Middle frontal gyrus (tissue), 1 donor: ENCODE data around the gene CACNG8.
"Not testable (repeated sequence)": the region's sequence is repeated elsewhere in the genome, so short reads cannot be mapped to it uniquely, and the experiment has no call there.

Experiments used
- DNase-seq: peaks from one replicate; pipeline ENCODE4 v3.0.0-alpha.2; 2015; ENCODE audit warnings: low spot score; ENCODE audit errors: extremely low spot score

Gene CACNG8

GRCh38 chr19:54030895-54031586 is 68.3 kb downstream of the CACNG8 start:
- DNase-seq: no peak

DNA sequence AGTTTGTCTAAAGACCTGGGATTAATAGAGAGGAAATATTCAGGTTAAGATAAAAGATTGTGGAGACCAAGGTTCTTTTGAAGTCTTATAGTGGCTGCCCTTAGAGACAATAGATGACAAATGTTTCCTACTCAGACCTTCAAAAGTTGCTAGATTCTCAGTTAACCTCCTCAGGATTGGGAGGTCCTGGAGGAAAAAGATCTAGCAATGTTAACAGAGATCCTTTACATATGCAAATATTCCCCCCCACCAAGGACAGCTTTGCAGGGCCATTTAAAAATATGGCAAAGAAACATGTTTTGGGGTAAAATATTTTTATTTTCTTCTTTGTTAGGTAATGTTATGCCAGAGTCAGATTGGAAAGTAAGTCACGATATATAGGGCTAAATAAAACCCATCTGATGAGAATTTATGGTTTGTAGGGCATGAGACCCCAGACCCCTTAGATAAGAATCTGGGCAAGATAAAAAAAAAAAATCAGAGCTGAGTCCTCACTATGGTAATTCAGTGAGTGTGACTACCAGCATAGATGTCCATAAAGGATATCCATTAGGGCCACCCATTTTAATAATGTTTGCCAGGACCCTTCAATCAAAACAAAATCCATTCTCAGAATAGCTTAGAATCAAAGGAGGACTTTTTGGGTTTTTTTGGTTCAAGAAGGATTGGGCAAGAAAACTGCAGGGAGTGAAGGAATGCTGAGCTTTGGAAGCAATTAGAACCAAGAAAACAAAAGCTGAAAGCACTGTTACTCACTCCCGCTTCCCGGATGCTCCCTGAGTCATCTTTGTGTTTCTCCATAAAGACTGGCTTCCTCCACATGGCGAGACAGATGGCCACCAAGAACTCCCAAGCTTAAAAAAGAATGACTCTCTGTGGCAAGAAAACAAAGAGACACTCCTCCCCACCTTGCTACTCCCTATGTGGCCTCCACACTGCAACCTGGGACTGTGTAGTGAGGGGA is 72.8 kb downstream of the CACNG8 start:
- peak; percentile 47 for DNase-seq

GRCh38 chr19:54036542-54036941 is 73.8 kb downstream of the CACNG8 start:
- not testable (repeated sequence) for DNase-seq
